CD8-positive, alpha-beta memory T cell (primary cell): ENCODE results near the gene SMAP1. TPM values are rescaled to one million over a fixed set of nuclear protein-coding genes. Genes with fewer than 3 reads are reported as not detected.
A peak's percentile ranks its signal among the peaks of the same experiment; 100 is the strongest.

ENCODE experiments used
- CTCF ChIA-PET: fragments of 350-600 bp; sonication (Branson Sonifier 250); formaldehyde crosslinking; loops from one replicate; lab custom pipeline; 2021; ENCODE audit warnings: antibody characterized with exemption; lab: Charles Lee
- POLR2A ChIA-PET: fragments of 350-600 bp; sonication (Branson Sonifier 250); formaldehyde crosslinking; loops from one replicate; lab custom pipeline; 2021; ENCODE audit warnings: antibody characterized with exemption; lab: Charles Lee
- DNase-seq, 5 donors: peaks; one replicate each; pipeline versions ENCODE4 v3.0.0 to v3.0.0-alpha.2; 2020 to 2022; ENCODE audit warnings: mixed read lengths in 1 of 5
- H3K27ac ChIP-seq: one replicate; pipeline ENCODE4 v1.7.0; 2013; ENCODE audit warnings: low read depth, mild to moderate bottlenecking, low read length, moderate library complexity
- H3K27me3 ChIP-seq: 2 replicates; pipeline ENCODE4 v1.7.0; 2013; ENCODE audit warnings: low read length, mild to moderate bottlenecking; ENCODE audit not compliant: insufficient read depth, poor library complexity, severe bottlenecking
- H3K36me3 ChIP-seq: 2 replicates; pipeline ENCODE4 v1.7.0; 2013; ENCODE audit warnings: mild to moderate bottlenecking, low read length, moderate library complexity; ENCODE audit not compliant: insufficient read depth
- H3K4me1 ChIP-seq: 2 replicates; pipeline ENCODE4 v1.7.0; 2013; ENCODE audit warnings: mild to moderate bottlenecking, low read length, moderate library complexity; ENCODE audit not compliant: insufficient read depth
- H3K4me3 ChIP-seq: 2 replicates; pipeline ENCODE4 v1.7.0; 2013; ENCODE audit warnings: mild to moderate bottlenecking, low read length
- H3K9me3 ChIP-seq: 2 replicates; pipeline ENCODE4 v1.7.0; 2013; ENCODE audit warnings: mild to moderate bottlenecking, low read length
- H3K27ac Mint-ChIP-seq, 8 donors: one replicate each; pipeline ENCODE4 v1.8.0; 2020 to 2021; ENCODE audit warnings: mixed read lengths in 8 of 8, mild to moderate bottlenecking in 6 of 8, inconsistent platforms in 3 of 8, moderate library complexity in 3 of 8
- H3K27me3 Mint-ChIP-seq, 2 donors: one replicate each; pipeline ENCODE4 v1.8.0; 2020 to 2021; ENCODE audit warnings: mixed read lengths in 2 of 2, mild to moderate bottlenecking in 1 of 2, moderate library complexity in 1 of 2
- H3K36me3 Mint-ChIP-seq, 3 donors: one replicate each; pipeline ENCODE4 v1.8.0; 2020 to 2021; ENCODE audit warnings: mixed read lengths in 3 of 3, inconsistent platforms in 1 of 3, mild to moderate bottlenecking in 1 of 3
- H3K4me1 Mint-ChIP-seq, 3 donors: one replicate each; pipeline ENCODE4 v1.8.0; 2020 to 2021; ENCODE audit warnings: mixed read lengths in 3 of 3, inconsistent platforms in 1 of 3, mild to moderate bottlenecking in 1 of 3
- H3K4me3 Mint-ChIP-seq, 7 donors: one replicate each; pipeline ENCODE4 v1.8.0; 2020 to 2021; ENCODE audit warnings: mixed read lengths in 7 of 7, mild to moderate bottlenecking in 6 of 7, moderate library complexity in 4 of 7, inconsistent platforms in 2 of 7
- H3K9me3 Mint-ChIP-seq, 5 donors: one replicate each; pipeline ENCODE4 v1.8.0; 2020 to 2022; ENCODE audit warnings: mixed read lengths in 5 of 5, mild to moderate bottlenecking in 3 of 5, moderate library complexity in 2 of 5, inconsistent platforms in 1 of 5
- polyA plus RNA-seq: library from polyadenylated mRNA; unstranded; fragments of 300-500 nt; fragmentation: Illumina TruSeq; gene quantifications from one replicate; pipeline ENCODE4 v1.2.3, GENCODE V29; 2021
- total RNA-seq, 2 experiments: library from RNA; stranded (reverse); gene quantifications; one replicate each; pipeline ENCODE4 v1.2.3, GENCODE V29; 2021

Gene SMAP1
- total and polyA plus RNA-seq, 3 experiments from 2014 or later = 20.1 to 29.8 (median 23.8) TPM

GRCh38 chr6:70831427-70831826 is 163.7 kb downstream of the SMAP1 start:
- CTCF ChIA-PET = no interaction called here
- DNase-seq = no peak
- Mint-ChIP-seq H3K36me3 (peaks cover 7 to 16% (median 10%) of the 10 kb centered on the region in 3 donors), H3K9me3 (peaks cover 0 to 4% (median 2%) of the 10 kb centered on the region in 5 donors), H3K27me3 (no peaks in the 10 kb centered on the region), H3K4me1 (peaks cover 13 to 20% (median 19%) of the 10 kb centered on the region in 3 donors), H3K4me3 (no peak overlapping the region), H3K27ac (no peak overlapping the region)
- no peak overlapping the region for H3K4me3 ChIP-seq
- H3K36me3 ChIP-seq = no peaks in the 10 kb centered on the region
- POLR2A ChIA-PET = no interaction called here
- H3K4me1 ChIP-seq = no peaks in the 10 kb centered on the region
- no peaks in the 10 kb centered on the region for H3K27me3 ChIP-seq
- H3K9me3 ChIP-seq = no peaks in the 10 kb centered on the region
- H3K27ac ChIP-seq = no peak overlapping the region

GRCh38 chr6:70834520-70834919 is 166.8 kb downstream of the SMAP1 start:
- ChIA-PET POLR2A (no interaction called here), CTCF (no interaction called here)

GRCh38 chr6:70838907-70839285 is 171.2 kb downstream of the SMAP1 start:
- no peaks in the 10 kb centered on the region for H3K27me3 Mint-ChIP-seq
- H3K4me1 Mint-ChIP-seq = peaks cover 10 to 14% (median 12%) of the 10 kb centered on the region in 3 donors
- H3K36me3 Mint-ChIP-seq = peaks cover 0 to 42% (median 5%) of the 10 kb centered on the region in 3 donors
- H3K4me1 ChIP-seq = no peaks in the 10 kb centered on the region
- no peak overlapping the region for H3K4me3 ChIP-seq
- ChIA-PET POLR2A (no interaction called here), CTCF (no interaction called here)
- H3K27ac Mint-ChIP-seq = no peak overlapping the region
- H3K9me3 Mint-ChIP-seq = no peaks in the 10 kb centered on the region
- H3K27ac ChIP-seq = no peak overlapping the region
- no peaks in the 10 kb centered on the region for H3K27me3 ChIP-seq
- H3K9me3 ChIP-seq = no peaks in the 10 kb centered on the region
- no peak overlapping the region for H3K4me3 Mint-ChIP-seq
- H3K36me3 ChIP-seq = no peaks in the 10 kb centered on the region
- no peak for DNase-seq

More at GRCh38 chr6:70834520-70834919, 166.8 kb downstream of the SMAP1 start:
- Histone ChIP-seq H3K27me3 (no peaks in the 10 kb centered on the region), H3K9me3 (no peaks in the 10 kb centered on the region), H3K27ac (no peak overlapping the region), H3K36me3 (no peaks in the 10 kb centered on the region), H3K4me3 (no peak overlapping the region), H3K4me1 (no peaks in the 10 kb centered on the region)
- no peaks in the 10 kb centered on the region for H3K27me3 Mint-ChIP-seq
- H3K36me3 Mint-ChIP-seq = peaks cover 7 to 31% (median 12%) of the 10 kb centered on the region in 3 donors
- no peak overlapping the region for H3K27ac Mint-ChIP-seq
- H3K4me3 Mint-ChIP-seq = no peak overlapping the region
- DNase-seq = no peak
- peaks cover 4 to 11% (median 7%) of the 10 kb centered on the region in 3 donors for H3K4me1 Mint-ChIP-seq
- H3K9me3 Mint-ChIP-seq = peaks cover 0 to 4% (median 2%) of the 10 kb centered on the region in 5 donors

- DNase-seq = no peak
- Histone ChIP-seq H3K27me3 (no peaks in the 10 kb centered on the region), H3K27ac (no peak overlapping the region), H3K4me3 (no peak overlapping the region), H3K36me3 (no peaks in the 10 kb centered on the region), H3K9me3 (no peaks in the 10 kb centered on the region), H3K4me1 (no peaks in the 10 kb centered on the region)
- no peaks in the 10 kb centered on the region for H3K9me3 Mint-ChIP-seq
- CTCF ChIA-PET = no interaction called here
- no peaks in the 10 kb centered on the region for H3K27me3 Mint-ChIP-seq
- no peak overlapping the region for H3K4me3 Mint-ChIP-seq
- POLR2A ChIA-PET = no interaction called here
- H3K27ac Mint-ChIP-seq = peak overlapping the region in 3 of 8 donors; percentile 4 to 38 (median 32)
- H3K36me3 Mint-ChIP-seq = peaks cover 0 to 42% (median 4%) of the 10 kb centered on the region in 3 donors
- peaks cover 10 to 14% (median 12%) of the 10 kb centered on the region in 3 donors for H3K4me1 Mint-ChIP-seq
Observed at GRCh38 chr6:70839286-70840266, 171.9 kb downstream of the SMAP1 start.

GRCh38 chr6:70841112-70841511 is 173.4 kb downstream of the SMAP1 start:
- H3K4me3 Mint-ChIP-seq = no peak overlapping the region
- no peak overlapping the region for H3K27ac Mint-ChIP-seq
- Histone ChIP-seq H3K27ac (no peak overlapping the region), H3K4me1 (no peaks in the 10 kb centered on the region), H3K27me3 (no peaks in the 10 kb centered on the region), H3K4me3 (no peak overlapping the region), H3K9me3 (no peaks in the 10 kb centered on the region), H3K36me3 (no peaks in the 10 kb centered on the region)
- H3K36me3 Mint-ChIP-seq = peaks cover 0 to 50% (median 8%) of the 10 kb centered on the region in 3 donors
- H3K27me3 Mint-ChIP-seq = no peaks in the 10 kb centered on the region
- H3K9me3 Mint-ChIP-seq = no peaks in the 10 kb centered on the region
- no peak for DNase-seq
- POLR2A ChIA-PET = no interaction called here
- peaks cover 16 to 26% (median 24%) of the 10 kb centered on the region in 3 donors for H3K4me1 Mint-ChIP-seq
- CTCF ChIA-PET = no interaction called here

- CTCF ChIA-PET = interaction anchor here (0.9 kb wide), 1 partner anchor 21 kb away, joined by 3 read pairs; no protein-coding TSS in a partner anchor
- Mint-ChIP-seq H3K27me3 (no peaks in the 10 kb centered on the region), H3K36me3 (peaks cover 0 to 51% (median 9%) of the 10 kb centered on the region in 3 donors), H3K27ac (peak overlapping the region in 1 of 8 donors; percentile 61), H3K4me3 (no peak overlapping the region), H3K4me1 (peaks cover 17 to 34% (median 24%) of the 10 kb centered on the region in 3 donors), H3K9me3 (no peaks in the 10 kb centered on the region)
- H3K4me3 ChIP-seq = no peak overlapping the region
- H3K36me3 ChIP-seq = no peaks in the 10 kb centered on the region
- H3K9me3 ChIP-seq = no peaks in the 10 kb centered on the region
- H3K27ac ChIP-seq = no peak overlapping the region
- no peak for DNase-seq
- H3K4me1 ChIP-seq = no peaks in the 10 kb centered on the region
- POLR2A ChIA-PET = no interaction called here
- no peaks in the 10 kb centered on the region for H3K27me3 ChIP-seq
Observed at GRCh38 chr6:70842541-70842940, 174.9 kb downstream of the SMAP1 start.

GRCh38 chr6:70843328-70843918 is 175.7 kb downstream of the SMAP1 start:
- H3K27ac ChIP-seq = no peak overlapping the region
- Mint-ChIP-seq H3K36me3 (peaks cover 0 to 51% (median 9%) of the 10 kb centered on the region in 3 donors), H3K27ac (peak overlapping the region in 1 of 8 donors; percentile 46), H3K4me3 (no peak overlapping the region), H3K4me1 (peaks cover 18 to 38% (median 21%) of the 10 kb centered on the region in 3 donors), H3K9me3 (no peaks in the 10 kb centered on the region), H3K27me3 (no peaks in the 10 kb centered on the region)
- no peak for DNase-seq
- no peak overlapping the region for H3K4me3 ChIP-seq
- H3K9me3 ChIP-seq = no peaks in the 10 kb centered on the region
- POLR2A ChIA-PET = no interaction called here
- no peaks in the 10 kb centered on the region for H3K4me1 ChIP-seq
- H3K36me3 ChIP-seq = no peaks in the 10 kb centered on the region
- CTCF ChIA-PET = no interaction called here
- no peaks in the 10 kb centered on the region for H3K27me3 ChIP-seq

GRCh38 chr6:70844301-70844700 is 176.6 kb downstream of the SMAP1 start:
- Histone ChIP-seq H3K4me1 (no peaks in the 10 kb centered on the region), H3K27ac (no peak overlapping the region), H3K27me3 (no peaks in the 10 kb centered on the region), H3K9me3 (no peaks in the 10 kb centered on the region), H3K4me3 (no peak overlapping the region), H3K36me3 (no peaks in the 10 kb centered on the region)
- Mint-ChIP-seq H3K36me3 (peaks cover 0 to 43% (median 9%) of the 10 kb centered on the region in 3 donors), H3K9me3 (no peaks in the 10 kb centered on the region), H3K4me1 (peaks cover 16 to 44% (median 18%) of the 10 kb centered on the region in 3 donors), H3K4me3 (no peak overlapping the region), H3K27ac (peak overlapping the region in 1 of 8 donors; percentile 8), H3K27me3 (no peaks in the 10 kb centered on the region)
- DNase-seq = no peak
- ChIA-PET POLR2A (no interaction called here), CTCF (no interaction called here)
